Tibial nerve (tissue), 4 donors: ENCODE results near the gene GDF7.

Source experiments
- EP300 ChIP-seq, 2 donors: sonication (generic); formaldehyde crosslinking; IDR thresholded peaks; one replicate each; pipeline ENCODE4 v1.6.1; 2017; ENCODE audit warnings: antibody characterized with exemption in 2 of 2, mild to moderate bottlenecking in 1 of 2
- POLR2A ChIP-seq, 2 donors: fragments of 450-650 bp; IDR thresholded peaks; one replicate each; pipeline ENCODE4 v1.6.1; 2017; ENCODE audit warnings: antibody characterized with exemption in 2 of 2, mild to moderate bottlenecking in 2 of 2, moderate library complexity in 2 of 2
- TF ChIP-seq, protein P1 (sequence below), 5 experiments: fragments of 200-600 bp in 3 of 5; fragments of 450-650 bp in 2 of 5; sonication (generic) in 3 of 5; IDR thresholded peaks; one replicate each; pipeline ENCODE4 v1.5.1; 2016 to 2019; ENCODE audit warnings: antibody characterized with exemption in 5 of 5, mild to moderate bottlenecking in 3 of 5, moderate library complexity in 2 of 5

DNA sequence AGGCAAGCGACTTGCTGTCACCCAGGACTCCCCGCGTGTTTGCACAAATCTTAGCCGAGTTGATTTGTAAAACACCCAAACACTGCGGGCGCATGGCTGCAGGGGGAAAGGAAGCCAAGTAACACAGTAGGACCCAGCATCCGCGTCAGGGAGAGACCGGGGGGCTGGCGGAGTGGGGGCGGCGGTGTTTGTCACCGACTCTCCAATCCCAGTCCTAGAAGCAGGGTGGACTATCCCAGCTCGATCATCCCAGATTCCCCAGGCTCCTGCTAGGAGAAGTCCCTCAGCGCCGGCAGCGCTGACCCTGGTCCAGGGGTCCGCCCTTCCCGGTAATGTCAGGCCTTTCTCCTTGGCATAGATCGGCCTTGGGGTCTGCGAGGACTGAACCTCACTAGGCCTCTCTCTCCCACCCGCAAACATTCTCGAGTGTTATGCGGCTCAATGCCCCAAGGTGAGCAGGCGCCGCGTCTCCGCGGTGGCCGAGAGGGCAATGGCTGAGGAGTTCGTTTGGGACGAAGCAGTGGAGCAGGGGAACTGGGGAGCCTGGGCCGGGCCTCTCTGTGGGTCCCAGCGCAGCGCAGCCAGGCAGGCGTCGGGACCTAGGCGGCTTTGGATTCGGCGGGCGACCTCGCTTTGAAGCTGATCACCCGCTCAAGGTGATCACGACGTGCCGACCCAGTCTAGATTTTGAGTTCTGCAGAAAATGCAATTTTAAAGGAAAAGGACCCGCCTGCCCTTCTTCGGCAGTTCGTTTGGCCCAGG, 1.5 kb upstream of the GDF7 start:
- TF ChIP-seq POLR2A (IDR thresholded peaks at IDR 0.05) (no peak), EP300 (IDR thresholded peaks at IDR 0.05) (no peak)
- TF ChIP-seq, protein P1, sequence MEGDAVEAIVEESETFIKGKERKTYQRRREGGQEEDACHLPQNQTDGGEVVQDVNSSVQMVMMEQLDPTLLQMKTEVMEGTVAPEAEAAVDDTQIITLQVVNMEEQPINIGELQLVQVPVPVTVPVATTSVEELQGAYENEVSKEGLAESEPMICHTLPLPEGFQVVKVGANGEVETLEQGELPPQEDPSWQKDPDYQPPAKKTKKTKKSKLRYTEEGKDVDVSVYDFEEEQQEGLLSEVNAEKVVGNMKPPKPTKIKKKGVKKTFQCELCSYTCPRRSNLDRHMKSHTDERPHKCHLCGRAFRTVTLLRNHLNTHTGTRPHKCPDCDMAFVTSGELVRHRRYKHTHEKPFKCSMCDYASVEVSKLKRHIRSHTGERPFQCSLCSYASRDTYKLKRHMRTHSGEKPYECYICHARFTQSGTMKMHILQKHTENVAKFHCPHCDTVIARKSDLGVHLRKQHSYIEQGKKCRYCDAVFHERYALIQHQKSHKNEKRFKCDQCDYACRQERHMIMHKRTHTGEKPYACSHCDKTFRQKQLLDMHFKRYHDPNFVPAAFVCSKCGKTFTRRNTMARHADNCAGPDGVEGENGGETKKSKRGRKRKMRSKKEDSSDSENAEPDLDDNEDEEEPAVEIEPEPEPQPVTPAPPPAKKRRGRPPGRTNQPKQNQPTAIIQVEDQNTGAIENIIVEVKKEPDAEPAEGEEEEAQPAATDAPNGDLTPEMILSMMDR (IDR thresholded peaks at IDR 0.05), result no peak
